HepG2 (cell line): ENCODE data around the gene PARP11. TPM values are rescaled to one million over a fixed set of nuclear protein-coding genes. Genes with fewer than 3 reads are reported as not detected.

Experiments
- ATAC-seq: fragments of 200-7000 bp; cut with Tn5 transposase; 3 replicates; pipeline ENCODE4 v1.9.1; 2020; ENCODE audit warnings: mild to moderate bottlenecking, moderate library complexity
- BruUV-seq: library from RNA; stranded (reverse); fragments of 400-500 nt; replicated peaks from 2 replicates; lab custom pipeline; 2021; lab: Mats Ljungman, UMichigan
- CTCF ChIA-PET: fragments of 300-600 bp; formaldehyde crosslinking; extraction: SDS; loops from one replicate; lab custom pipeline; 2021; ENCODE audit warnings: low total read pairs, inconsistent platforms, low intra/inter-chr PET ratio; lab: Yijun Ruan, JAX
- POLR2A ChIA-PET: fragments of 350-600 bp; sonication (Branson Sonifier 250); formaldehyde crosslinking; loops from one replicate; lab custom pipeline; 2020; ENCODE audit warnings: antibody characterized with exemption, inconsistent platforms; lab: Yijun Ruan, JAX
- DNase-seq: peaks from one replicate; pipeline ENCODE4 v3.0.0-alpha.2; 2015; ENCODE audit warnings: low spot score
- FAIRE-seq: peaks from 3 replicates; lab custom pipeline; 2011; peaks lifted over from hg19 to GRCh38; lab: Jason Lieb, UNC
- H2AFZ ChIP-seq: one replicate; pipeline ENCODE4 v1.6.1; 2011; ENCODE audit warnings: low read length, inconsistent platforms
- H3K27ac ChIP-seq: fragments of 300-600 bp; 3 replicates; pipeline ENCODE4 v1.8.0; 2011; ENCODE audit warnings: mixed run types, mild to moderate bottlenecking, mixed read lengths, low read length, inconsistent platforms; ENCODE audit not compliant: insufficient read depth; ENCODE audit errors: extremely low read length
- H3K27me3 ChIP-seq, 2 experiments: fragments of 200-600 bp in 1 of 2; 2 replicates in 1 of 2; 3 replicates in 1 of 2; pipeline versions ENCODE4 v1.6.0 to v1.8.0; 2011; ENCODE audit warnings: low read length in 2 of 2, mild to moderate bottlenecking in 2 of 2, moderate library complexity in 2 of 2, inconsistent platforms in 1 of 2; ENCODE audit not compliant: insufficient read depth in 2 of 2, control insufficient read depth in 1 of 2
- H3K36me3 ChIP-seq, 2 experiments: fragments of 200-600 bp in 1 of 2; replicated peaks in 1 of 2; 2 replicates in 1 of 2; 3 replicates in 1 of 2; pipeline versions ENCODE4 v1.5.1 to v1.8.0; 2011; ENCODE audit warnings: low read length in 2 of 2, inconsistent platforms in 1 of 2; ENCODE audit not compliant: insufficient read depth in 2 of 2, control insufficient read depth in 1 of 2
- H3K4me1 ChIP-seq: 2 replicates; pipeline ENCODE4 v1.5.1; 2012; ENCODE audit warnings: low read length, inconsistent platforms; ENCODE audit not compliant: insufficient read depth
- H3K4me2 ChIP-seq: 2 replicates; pipeline ENCODE4 v1.6.0; 2011; ENCODE audit warnings: low read depth, low read length, inconsistent platforms
- H3K4me3 ChIP-seq, 3 experiments: fragments of 200-600 bp in 1 of 3; sonication (generic), shearing (Covaris generic) in 1 of 3; replicated peaks in 1 of 3; 2 replicates each; pipeline ENCODE4 v1.5.1; 2011 to 2016; ENCODE audit warnings: low read length in 3 of 3, inconsistent platforms in 2 of 3, low read depth in 2 of 3, mild to moderate bottlenecking in 2 of 3, control low read depth in 1 of 3, mixed read lengths in 1 of 3; ENCODE audit not compliant: insufficient read depth in 1 of 3
- H3K79me2 ChIP-seq: one replicate; pipeline ENCODE4 v1.6.1; 2011; ENCODE audit warnings: low read length, inconsistent platforms; ENCODE audit not compliant: insufficient read depth
- H3K9ac ChIP-seq: 2 replicates; pipeline ENCODE4 v1.6.0; 2011; ENCODE audit warnings: mild to moderate bottlenecking, low read depth, low read length, inconsistent platforms; ENCODE audit not compliant: insufficient read depth
- H3K9me3 ChIP-seq: 2 replicates; pipeline ENCODE4 v1.5.1; 2012; ENCODE audit warnings: mild to moderate bottlenecking, low read length
- H4K20me1 ChIP-seq: 2 replicates; pipeline ENCODE4 v1.6.0; 2011; ENCODE audit warnings: inconsistent platforms, mild to moderate bottlenecking, low read length, moderate library complexity; ENCODE audit not compliant: insufficient read depth
- CTCF ChIP-seq: sonication (generic); formaldehyde crosslinking; IDR thresholded peaks from 2 replicates; pipeline ENCODE4 v1.5.0; 2020; ENCODE audit warnings: mild to moderate bottlenecking, missing genetic modification reagents, moderate library complexity
- EEA1 ChIP-seq: sonication (generic); formaldehyde crosslinking; IDR thresholded peaks from 2 replicates; pipeline ENCODE4 v1.5.1; 2020; ENCODE audit warnings: mild to moderate bottlenecking, missing genetic modification reagents, borderline replicate concordance
- FOXM1 ChIP-seq: sonication (generic); formaldehyde crosslinking; IDR thresholded peaks from 2 replicates; pipeline ENCODE4 v1.5.0; 2020; ENCODE audit warnings: missing genetic modification reagents
- GATAD1 ChIP-seq: IDR thresholded peaks from 2 replicates; pipeline ENCODE4 v1.6.1; 2016; ENCODE audit warnings: missing genetic modification reagents, missing compliant biosample characterization
- HNRNPK ChIP-seq: fragments of 200-400 bp; formaldehyde crosslinking; IDR thresholded peaks from 2 replicates; pipeline ENCODE4 v1.6.1; 2018; ENCODE audit warnings: low read length, low read depth, moderate library complexity, mild to moderate bottlenecking; ENCODE audit not compliant: poor library complexity, severe bottlenecking
- KLF12 ChIP-seq: sonication (generic); formaldehyde crosslinking; IDR thresholded peaks from 2 replicates; pipeline ENCODE4 v1.4.0; 2020; ENCODE audit warnings: missing genetic modification reagents, borderline replicate concordance
- MAFF ChIP-seq: IDR thresholded peaks from 2 replicates; pipeline ENCODE4 v1.6.1; 2011; ENCODE audit warnings: low read depth, low read length, improper control_type of control experiment
- PITX1 ChIP-seq: sonication (generic); formaldehyde crosslinking; IDR thresholded peaks from 2 replicates; pipeline ENCODE4 v1.5.1; 2020; ENCODE audit warnings: mild to moderate bottlenecking, missing genetic modification reagents
- RBAK ChIP-seq: sonication (generic); formaldehyde crosslinking; IDR thresholded peaks from 2 replicates; pipeline ENCODE4 v1.5.1; 2020; ENCODE audit warnings: mild to moderate bottlenecking, missing genetic modification reagents
- RFX1 ChIP-seq: fragments of 450-650 bp; IDR thresholded peaks from 2 replicates; pipeline ENCODE4 v1.6.1; 2017
- SMC3 ChIP-seq: IDR thresholded peaks from 2 replicates; pipeline ENCODE4 v1.6.1; 2011; ENCODE audit warnings: low read length, improper control_type of control experiment
- STAG1 ChIP-seq: sonication (generic); formaldehyde crosslinking; IDR thresholded peaks from 2 replicates; pipeline ENCODE4 v1.4.0; 2020; ENCODE audit warnings: missing genetic modification reagents
- ZNF230 ChIP-seq: sonication (generic); formaldehyde crosslinking; IDR thresholded peaks from 2 replicates; pipeline ENCODE4 v1.4.0; 2020; ENCODE audit warnings: mild to moderate bottlenecking, missing genetic modification reagents
- ZNF251 ChIP-seq: sonication (generic); formaldehyde crosslinking; IDR thresholded peaks from 2 replicates; pipeline ENCODE4 v1.9.0; 2021; ENCODE audit warnings: mild to moderate bottlenecking, missing genetic modification reagents
- ZNF660 ChIP-seq: sonication (generic); formaldehyde crosslinking; IDR thresholded peaks from 2 replicates; pipeline ENCODE4 v1.5.1; 2020; ENCODE audit warnings: mild to moderate bottlenecking, low read depth, missing genetic modification reagents, borderline replicate concordance
- WGBS: methylation state at CpG from one replicate; pipeline ENCODE4 v1.1.6; 2017; ENCODE audit warnings: low lambda C conversion rate; 5-methylcytosine and 5-hydroxymethylcytosine counted together
- in situ Hi-C: cut with HindIII; loops from 2 replicates; pipeline ENCODE4 v1.10.0; 2017; ENCODE audit warnings: low pct_unique_long_range_greater_than_20kb; ENCODE audit not compliant: extremely low pct_ligation_motif_present
- intact Hi-C: fragments of 100-400 bp; cut with micrococcal nuclease; formaldehyde crosslinking; loops from one replicate; pipeline ENCODE4 v1.10.0; 2022; ENCODE audit not compliant: unreplicated experiment
- polyA plus RNA-seq, 8 experiments: library from polyadenylated mRNA; depleted of rRNA in 3 of 8; stranded (reverse) in 7 of 8; unstranded in 1 of 8; fragments of >200 nt; fragmentation: Illumina TruSeq in 4 of 8; extraction: Trizol in 4 of 8; gene quantifications; 2 replicates each; pipeline versions ENCODE4 v1.2.1 to v1.2.3, GENCODE V29; 2011 to 2016; ENCODE audit warnings: low read depth in 4 of 8, missing spikeins in 1 of 8, mixed read lengths in 1 of 8; ENCODE audit not compliant: insufficient read depth in 1 of 8
- total RNA-seq, 5 experiments: library from RNA; depleted of rRNA; stranded (reverse); fragments of >200 nt; fragmentation: Illumina TruSeq; extraction: Trizol; gene quantifications; 2 replicates each; pipeline ENCODE4 v1.2.3, GENCODE V29; 2016; ENCODE audit warnings: low read depth in 1 of 5
- TF ChIP-seq, protein P1 (sequence below): sonication (generic); formaldehyde crosslinking; IDR thresholded peaks from 2 replicates; pipeline ENCODE4 v1.4.0; 2020; ENCODE audit warnings: mild to moderate bottlenecking, missing genetic modification reagents, borderline replicate concordance
- TF ChIP-seq, protein P2 (sequence below): sonication (generic); formaldehyde crosslinking; IDR thresholded peaks from 2 replicates; pipeline ENCODE4 v1.8.1; 2023; ENCODE audit warnings: mild to moderate bottlenecking, missing genetic modification reagents, borderline replicate concordance

PARP11 gene
- total and polyA plus RNA-seq, 2 of the 13 experiments (the other 11 are each of a cell fraction or from before 2014, with no cell fraction given), result 4.0 to 7.6 TPM

GRCh38 chr12:3777206-3777809, 95.9 kb downstream of the PARP11 start:
- ATAC-seq, result peak; percentile 66
- Histone ChIP-seq H3K27ac (no peak overlapping the region), H3K27me3 (no peaks in the 10 kb centered on the region; a peak in 1 of 5 replicates), H3K36me3 (no peaks in the 10 kb centered on the region), H3K4me2 (no peak overlapping the region), H3K79me2 (no peaks in the 10 kb centered on the region), H3K9ac (no peak overlapping the region), H4K20me1 (no peaks in the 10 kb centered on the region), H2AFZ (no peak overlapping the region), H3K4me3 (no peak overlapping the region), H3K4me1 (no peaks in the 10 kb centered on the region), H3K9me3 (no peaks in the 10 kb centered on the region)
- intact Hi-C loops (loop anchor here (2.0 to 5.0 kb wide), 3 partner anchors 117 to 1745 kb away; no protein-coding TSS in a partner anchor), in situ Hi-C loops (loop anchor here (5.0 to 10.0 kb wide), 2 partner anchors 120 to 483 kb away; no protein-coding TSS in a partner anchor)
- ChIA-PET CTCF (interaction anchor here (2.0 kb wide), 1 partner anchor 477 kb away, joined by 19 read pairs; no protein-coding TSS in a partner anchor), POLR2A (no interaction called here)
- WGBS, result 62% methylated on average over 3 of the region's 3 CpGs
- BruUV-seq, result no TSS peak
- FAIRE-seq, result peak; percentile 87
- DNase-seq, result peak; percentile 30
- TF ChIP-seq KLF12, result no peak
- no peak for TF ChIP-seq ZNF251 (CRISPR knock-in tag)
- TF ChIP-seq, protein P1, sequence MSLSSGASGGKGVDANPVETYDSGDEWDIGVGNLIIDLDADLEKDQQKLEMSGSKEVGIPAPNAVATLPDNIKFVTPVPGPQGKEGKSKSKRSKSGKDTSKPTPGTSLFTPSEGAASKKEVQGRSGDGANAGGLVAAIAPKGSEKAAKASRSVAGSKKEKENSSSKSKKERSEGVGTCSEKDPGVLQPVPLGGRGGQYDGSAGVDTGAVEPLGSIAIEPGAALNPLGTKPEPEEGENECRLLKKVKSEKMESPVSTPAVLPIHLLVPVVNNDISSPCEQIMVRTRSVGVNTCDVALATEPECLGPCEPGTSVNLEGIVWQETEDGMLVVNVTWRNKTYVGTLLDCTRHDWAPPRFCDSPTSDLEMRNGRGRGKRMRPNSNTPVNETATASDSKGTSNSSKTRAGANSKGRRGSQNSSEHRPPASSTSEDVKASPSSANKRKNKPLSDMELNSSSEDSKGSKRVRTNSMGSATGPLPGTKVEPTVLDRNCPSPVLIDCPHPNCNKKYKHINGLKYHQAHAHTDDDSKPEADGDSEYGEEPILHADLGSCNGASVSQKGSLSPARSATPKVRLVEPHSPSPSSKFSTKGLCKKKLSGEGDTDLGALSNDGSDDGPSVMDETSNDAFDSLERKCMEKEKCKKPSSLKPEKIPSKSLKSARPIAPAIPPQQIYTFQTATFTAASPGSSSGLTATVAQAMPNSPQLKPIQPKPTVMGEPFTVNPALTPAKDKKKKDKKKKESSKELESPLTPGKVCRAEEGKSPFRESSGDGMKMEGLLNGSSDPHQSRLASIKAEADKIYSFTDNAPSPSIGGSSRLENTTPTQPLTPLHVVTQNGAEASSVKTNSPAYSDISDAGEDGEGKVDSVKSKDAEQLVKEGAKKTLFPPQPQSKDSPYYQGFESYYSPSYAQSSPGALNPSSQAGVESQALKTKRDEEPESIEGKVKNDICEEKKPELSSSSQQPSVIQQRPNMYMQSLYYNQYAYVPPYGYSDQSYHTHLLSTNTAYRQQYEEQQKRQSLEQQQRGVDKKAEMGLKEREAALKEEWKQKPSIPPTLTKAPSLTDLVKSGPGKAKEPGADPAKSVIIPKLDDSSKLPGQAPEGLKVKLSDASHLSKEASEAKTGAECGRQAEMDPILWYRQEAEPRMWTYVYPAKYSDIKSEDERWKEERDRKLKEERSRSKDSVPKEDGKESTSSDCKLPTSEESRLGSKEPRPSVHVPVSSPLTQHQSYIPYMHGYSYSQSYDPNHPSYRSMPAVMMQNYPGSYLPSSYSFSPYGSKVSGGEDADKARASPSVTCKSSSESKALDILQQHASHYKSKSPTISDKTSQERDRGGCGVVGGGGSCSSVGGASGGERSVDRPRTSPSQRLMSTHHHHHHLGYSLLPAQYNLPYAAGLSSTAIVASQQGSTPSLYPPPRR (CRISPR knock-in tag), result no peak
- TF ChIP-seq STAG1, result peak; percentile 74
- no peak for TF ChIP-seq ZNF660
- TF ChIP-seq HNRNPK, result peak; percentile 10
- peak; percentile 74 for TF ChIP-seq CTCF (CRISPR knock-in tag)
- no peak for TF ChIP-seq PITX1 (CRISPR knock-in tag)
- no peak for TF ChIP-seq RBAK
- TF ChIP-seq, protein P2, sequence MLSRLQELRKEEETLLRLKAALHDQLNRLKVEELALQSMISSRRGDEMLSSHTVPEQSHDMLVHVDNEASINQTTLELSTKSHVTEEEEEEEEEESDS, result no peak
- no peak for TF ChIP-seq FOXM1
- no peak for TF ChIP-seq GATAD1 (CRISPR knock-in tag)
- TF ChIP-seq MAFF, result peak; percentile 76
- no peak for TF ChIP-seq RFX1
- no peak for TF ChIP-seq EEA1
- TF ChIP-seq SMC3, result peak; percentile 67; the same call in 1 of the 2 replicates
- no peak for TF ChIP-seq ZNF230
